Calu3 (cell line): ENCODE results near the gene PODNL1. TPM values are rescaled to one million over a fixed set of nuclear protein-coding genes. Genes with fewer than 3 reads are reported as not detected.

Source experiments
- BruUV-seq: library from RNA; stranded (reverse); fragments of 400-500 nt; replicated peaks from 2 replicates; lab custom pipeline; 2021; lab: Mats Ljungman, UMichigan
- CTCF ChIA-PET: fragments of 300-600 bp; sonication (Branson Sonifier 250); formaldehyde crosslinking; loops from one replicate; lab custom pipeline; 2022; ENCODE audit warnings: antibody characterized with exemption; lab: Charles Lee
- DNase-seq: peaks from one replicate; pipeline ENCODE4 v3.0.0; 2022
- H3K27ac Mint-ChIP-seq: one replicate; pipeline ENCODE4 v1.8.0; 2022; ENCODE audit warnings: mixed read lengths; ENCODE audit not compliant: unreplicated experiment
- H3K27me3 Mint-ChIP-seq: one replicate; pipeline ENCODE4 v1.8.0; 2022; ENCODE audit warnings: mixed read lengths; ENCODE audit not compliant: unreplicated experiment
- H3K36me3 Mint-ChIP-seq: one replicate; pipeline ENCODE4 v1.8.0; 2022; ENCODE audit warnings: mild to moderate bottlenecking, moderate library complexity, mixed read lengths; ENCODE audit not compliant: insufficient read depth, unreplicated experiment
- H3K4me1 Mint-ChIP-seq: one replicate; pipeline ENCODE4 v1.8.0; 2022; ENCODE audit warnings: mild to moderate bottlenecking, low read depth, mixed read lengths; ENCODE audit not compliant: unreplicated experiment
- H3K4me3 Mint-ChIP-seq: one replicate; pipeline ENCODE4 v1.8.0; 2022; ENCODE audit warnings: mild to moderate bottlenecking, low read depth, moderate library complexity, mixed read lengths; ENCODE audit not compliant: unreplicated experiment
- H3K9me3 Mint-ChIP-seq: one replicate; pipeline ENCODE4 v1.8.0; 2022; ENCODE audit warnings: low read depth, mixed read lengths; ENCODE audit not compliant: unreplicated experiment
- intact Hi-C: fragments of 100-400 bp; cut with micrococcal nuclease; formaldehyde crosslinking; loops from one replicate; pipeline ENCODE4 v1.10.0; 2022; ENCODE audit not compliant: unreplicated experiment
- total RNA-seq: library from RNA; stranded (reverse); gene quantifications from 2 replicates; pipeline ENCODE4 v1.2.3, GENCODE V29; 2022
- TF ChIP-seq, protein P1 (sequence below): fragments of 200-600 bp; IDR thresholded peaks from one replicate; pipeline ENCODE4 v1.8.0; 2022; ENCODE audit warnings: antibody characterized with exemption; ENCODE audit not compliant: unreplicated experiment

PODNL1 gene
- total RNA-seq, 1 experiment from 2014 or later = not detected

GRCh38 chr19:13932911-13933393 lies 5.3 kb downstream of the PODNL1 start:
- Mint-ChIP-seq H3K36me3 (peaks cover 19% of the 10 kb centered on the region), H3K4me1 (peaks cover 17% of the 10 kb centered on the region), H3K9me3 (no peaks in the 10 kb centered on the region), H3K4me3 (no peak overlapping the region), H3K27ac (no peak overlapping the region), H3K27me3 (peaks cover 33% of the 10 kb centered on the region)
- DNase-seq = no peak
- intact Hi-C loops = no loop called here
- no TSS peak for BruUV-seq
- TF ChIP-seq, protein P1, sequence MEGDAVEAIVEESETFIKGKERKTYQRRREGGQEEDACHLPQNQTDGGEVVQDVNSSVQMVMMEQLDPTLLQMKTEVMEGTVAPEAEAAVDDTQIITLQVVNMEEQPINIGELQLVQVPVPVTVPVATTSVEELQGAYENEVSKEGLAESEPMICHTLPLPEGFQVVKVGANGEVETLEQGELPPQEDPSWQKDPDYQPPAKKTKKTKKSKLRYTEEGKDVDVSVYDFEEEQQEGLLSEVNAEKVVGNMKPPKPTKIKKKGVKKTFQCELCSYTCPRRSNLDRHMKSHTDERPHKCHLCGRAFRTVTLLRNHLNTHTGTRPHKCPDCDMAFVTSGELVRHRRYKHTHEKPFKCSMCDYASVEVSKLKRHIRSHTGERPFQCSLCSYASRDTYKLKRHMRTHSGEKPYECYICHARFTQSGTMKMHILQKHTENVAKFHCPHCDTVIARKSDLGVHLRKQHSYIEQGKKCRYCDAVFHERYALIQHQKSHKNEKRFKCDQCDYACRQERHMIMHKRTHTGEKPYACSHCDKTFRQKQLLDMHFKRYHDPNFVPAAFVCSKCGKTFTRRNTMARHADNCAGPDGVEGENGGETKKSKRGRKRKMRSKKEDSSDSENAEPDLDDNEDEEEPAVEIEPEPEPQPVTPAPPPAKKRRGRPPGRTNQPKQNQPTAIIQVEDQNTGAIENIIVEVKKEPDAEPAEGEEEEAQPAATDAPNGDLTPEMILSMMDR = no peak
- CTCF ChIA-PET = no interaction called here

GRCh38 chr19:13932149-13932637 lies 6.0 kb downstream of the PODNL1 start:
- DNase-seq = no peak
- Mint-ChIP-seq H3K27me3 (peaks cover 25% of the 10 kb centered on the region), H3K36me3 (peaks cover 19% of the 10 kb centered on the region), H3K9me3 (no peaks in the 10 kb centered on the region), H3K4me3 (no peak overlapping the region), H3K4me1 (peaks cover 11% of the 10 kb centered on the region), H3K27ac (no peak overlapping the region)
- CTCF ChIA-PET = interaction anchor here (1.1 kb wide), 1 partner anchor 128 kb away, joined by 3 read pairs; no protein-coding TSS in a partner anchor
- BruUV-seq = no TSS peak
- TF ChIP-seq, protein P1 = no peak
- intact Hi-C loops = no loop called here

- Mint-ChIP-seq H3K4me1 (peaks cover 10% of the 10 kb centered on the region), H3K9me3 (no peaks in the 10 kb centered on the region), H3K4me3 (no peak overlapping the region), H3K36me3 (peaks cover 19% of the 10 kb centered on the region), H3K27ac (no peak overlapping the region), H3K27me3 (peaks cover 20% of the 10 kb centered on the region)
- TF ChIP-seq, protein P1 = no peak
- BruUV-seq = no TSS peak
- CTCF ChIA-PET = interaction anchor here (1.1 kb wide), 1 partner anchor 128 kb away, joined by 3 read pairs; no protein-coding TSS in a partner anchor
- no peak for DNase-seq
- intact Hi-C loops = no loop called here
Observed at GRCh38 chr19:13931391-13932148, 6.6 kb downstream of the PODNL1 start.

DNA sequence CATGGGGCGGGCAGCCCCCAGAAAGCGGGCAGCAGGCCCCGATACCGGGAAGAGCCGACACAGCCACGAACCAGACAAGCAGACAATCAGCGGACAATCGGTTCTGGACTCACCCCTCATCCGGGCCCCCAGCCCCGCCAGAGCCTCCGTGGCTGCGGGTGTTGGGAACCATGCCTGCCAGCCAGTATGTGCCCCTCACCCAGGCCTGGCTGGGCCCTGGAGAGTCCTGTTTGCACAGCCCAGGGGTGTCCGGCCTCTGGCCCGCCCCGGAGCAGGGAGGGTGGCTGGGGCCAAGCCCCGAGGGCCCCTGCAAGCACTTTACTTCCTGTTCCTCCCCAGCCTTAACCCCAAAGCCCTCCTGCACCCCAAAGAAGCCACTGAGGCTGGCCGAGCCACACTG lies 7.8 kb downstream of the PODNL1 start:
- CTCF ChIA-PET = no interaction called here
- intact Hi-C loops = no loop called here
- Mint-ChIP-seq H3K9me3 (no peaks in the 10 kb centered on the region), H3K4me1 (peaks cover 10% of the 10 kb centered on the region), H3K27ac (no peak overlapping the region), H3K27me3 (peaks cover 20% of the 10 kb centered on the region), H3K36me3 (peaks cover 19% of the 10 kb centered on the region), H3K4me3 (no peak overlapping the region)
- no peak for DNase-seq
- TF ChIP-seq, protein P1 = no peak
- BruUV-seq = no TSS peak
